Loucy (cell line): ENCODE data around the gene CANT1.

ENCODE experiments used
- CTCF ChIP-seq: fragments of 200-600 bp; sonication (generic); conservative IDR thresholded peaks from 2 replicates; pipeline ENCODE4 v1.5.1; 2014; ENCODE audit warnings: mild to moderate bottlenecking, antibody characterized with exemption, low read length
- EZH2phosphoT487 ChIP-seq: fragments of 200-600 bp; IDR thresholded peaks from 2 replicates; pipeline ENCODE4 v1.6.1; 2018; ENCODE audit warnings: antibody characterized with exemption, mild to moderate bottlenecking, moderate library complexity, borderline replicate concordance

GRCh38 chr17:79053251-79053925 is 43.8 kb upstream of the CANT1 start:
- TF ChIP-seq CTCF (no peak), EZH2phosphoT487 (no peak)
